ENCODE data around the gene GOLGB1.
"Not testable (repeated sequence)": the region's sequence is repeated elsewhere in the genome, so short reads cannot be mapped to it uniquely, and the experiment has no call there.

The GOLGB1 gene

DNA sequence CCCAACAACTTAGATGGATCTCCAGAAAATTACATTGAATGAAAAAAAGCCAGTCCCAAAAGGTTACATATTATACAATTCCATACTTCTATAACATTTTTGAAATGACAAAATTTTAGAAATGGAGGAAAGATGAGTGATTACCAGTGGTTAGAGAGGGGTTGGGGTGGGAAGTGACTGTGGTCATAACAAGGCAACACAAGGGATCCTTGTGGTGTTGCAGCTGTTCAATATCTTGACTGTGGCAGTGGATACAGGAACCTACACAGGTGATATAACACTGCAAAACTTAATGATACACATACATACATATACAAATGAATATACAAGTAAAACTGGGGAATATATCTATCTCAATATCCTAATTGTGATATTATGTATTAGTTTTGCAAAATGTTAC lies 9.6 kb downstream of the GOLGB1 start:
- DNase-seq = no peak

DNA sequence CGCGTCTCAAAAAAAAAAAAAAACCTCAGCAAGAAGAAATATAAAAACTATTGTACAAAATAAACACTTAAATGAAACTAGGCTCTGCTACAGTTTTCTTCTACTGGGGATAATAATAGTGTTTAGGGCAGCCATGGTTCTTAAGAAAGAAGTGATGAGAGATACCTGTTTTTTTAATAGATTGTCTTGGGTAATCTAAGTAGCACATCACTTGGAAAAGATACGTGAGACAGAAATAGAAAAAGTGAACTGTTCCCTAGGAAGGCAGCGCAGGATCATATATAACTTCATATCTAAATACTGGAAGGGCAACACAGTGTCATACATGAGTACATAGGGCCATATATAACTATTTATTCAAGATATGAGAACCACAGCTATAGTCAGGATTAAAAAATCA lies 11.9 kb downstream of the GOLGB1 start:
- DNase-seq = no peak

DNA sequence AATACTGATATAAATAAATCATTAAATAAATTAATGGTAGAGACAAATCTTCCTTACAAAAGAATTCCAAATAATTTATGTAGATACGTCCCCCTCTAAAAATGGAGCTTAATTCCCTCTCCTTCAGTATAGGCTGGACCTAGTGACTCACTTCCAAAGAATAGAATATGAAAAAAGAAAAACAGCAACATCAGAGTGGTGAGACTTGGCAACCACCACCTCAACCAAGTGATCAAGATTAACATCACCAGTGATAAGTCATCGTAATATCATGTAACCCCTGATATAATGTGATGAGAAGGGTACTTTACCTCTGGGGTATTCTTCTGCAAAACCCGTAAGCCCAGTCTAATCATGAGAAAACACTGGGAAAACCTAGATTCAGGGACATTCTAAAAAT lies 13.4 kb downstream of the GOLGB1 start:
- DNase-seq = no peak

DNA sequence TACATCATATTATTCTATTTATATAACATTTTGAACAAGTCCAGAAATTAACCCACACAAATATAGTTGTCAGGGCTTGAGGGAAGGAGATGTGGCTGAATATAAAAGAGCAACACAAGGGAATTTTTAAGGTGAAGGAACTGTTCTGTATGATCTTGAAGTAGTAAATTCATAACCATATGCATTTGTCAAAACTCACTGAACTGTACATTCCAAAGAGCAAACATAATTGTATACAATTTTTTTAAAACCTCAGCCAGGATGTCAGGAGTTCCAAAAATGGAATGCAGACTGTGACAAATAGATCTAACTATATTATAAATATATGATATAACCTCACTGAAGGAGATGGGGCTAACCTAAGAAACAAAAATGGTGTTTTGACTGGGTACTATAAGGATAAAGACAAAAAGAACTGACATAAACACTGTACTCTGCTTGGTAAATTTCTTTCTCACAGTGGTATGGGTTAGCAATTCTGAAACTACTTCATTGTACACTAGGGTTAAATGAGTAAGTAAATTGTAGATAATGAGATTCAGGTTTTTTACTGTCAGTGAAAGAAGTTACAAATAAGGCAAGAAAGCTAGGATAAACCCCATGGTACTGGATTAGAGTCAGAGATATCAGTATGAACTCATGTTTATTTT lies 14.4 kb downstream of the GOLGB1 start:
- no peak for DNase-seq

DNA sequence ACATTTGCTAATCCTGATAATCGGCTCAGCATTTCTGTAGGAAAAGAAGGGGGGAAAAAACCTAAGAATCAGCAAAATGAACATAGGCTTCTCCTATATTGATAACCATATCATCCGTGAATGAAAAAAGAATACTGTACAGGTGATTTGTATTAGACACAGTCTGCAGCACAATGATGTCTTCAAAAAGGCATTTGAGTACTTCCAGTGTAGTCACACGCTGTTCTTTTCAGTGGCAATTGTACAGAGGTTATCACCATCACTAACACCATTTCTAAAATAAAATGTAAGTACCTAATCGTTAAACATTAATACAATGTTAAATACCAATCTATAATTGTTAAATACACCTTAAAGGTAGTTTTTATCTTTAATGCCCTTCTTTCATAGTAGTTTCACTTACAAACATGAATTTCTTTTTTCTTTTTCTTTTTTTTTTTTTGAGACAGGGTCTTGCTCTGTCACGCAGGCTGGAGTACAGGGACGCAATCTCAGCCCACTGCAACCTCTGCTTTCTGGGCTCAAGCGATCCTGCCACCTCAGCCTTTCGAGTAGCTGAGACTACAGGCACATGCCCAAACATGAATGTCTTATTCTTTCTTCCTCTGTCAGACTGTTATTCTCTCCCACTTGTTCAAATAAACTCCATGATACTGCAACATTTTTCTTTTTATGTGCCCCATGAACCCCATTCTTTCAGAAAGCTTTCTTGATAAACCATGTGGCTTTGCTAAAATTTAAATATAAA lies 18.4 kb downstream of the GOLGB1 start:
- DNase-seq = no peak

DNA sequence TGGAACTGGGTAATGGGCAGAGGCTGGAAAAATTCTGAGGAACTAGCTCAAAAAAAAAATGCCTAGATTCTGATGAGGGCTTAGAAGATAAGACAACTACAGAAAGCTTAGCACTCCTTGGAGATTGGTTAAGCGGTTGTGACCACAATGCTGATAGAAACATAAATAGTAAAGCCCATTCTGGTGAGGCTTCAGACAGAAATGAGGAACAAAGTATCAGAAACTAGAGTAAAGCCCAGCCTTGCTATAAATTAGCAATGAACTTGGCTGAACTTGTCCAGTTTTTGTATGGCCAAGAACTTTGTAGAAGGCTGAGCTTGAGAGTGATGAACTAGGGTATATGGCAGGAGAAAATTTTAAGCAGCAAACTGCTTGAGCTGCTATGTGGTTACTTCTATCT lies 25.4 kb downstream of the GOLGB1 start:
- no peak for DNase-seq

DNA sequence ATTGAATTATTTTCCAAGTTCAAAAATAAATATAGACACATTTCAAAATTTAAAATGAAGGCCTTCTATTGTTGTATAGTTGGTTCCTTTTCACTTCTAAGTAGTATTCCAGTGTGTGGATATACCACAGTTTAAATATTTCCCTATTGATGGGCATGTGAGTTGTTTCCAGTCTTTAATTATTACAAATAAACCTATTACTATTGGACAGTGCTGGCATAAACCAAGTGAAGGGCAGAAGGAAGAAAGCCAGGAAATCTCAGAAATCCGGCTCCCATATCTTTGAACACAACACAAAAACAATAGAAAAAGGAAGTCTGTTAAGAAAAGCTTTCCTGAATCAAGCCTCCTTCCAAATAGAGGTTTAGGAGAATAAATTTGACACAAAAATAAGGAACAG lies 26.1 kb downstream of the GOLGB1 start:
- no peak for DNase-seq

DNA sequence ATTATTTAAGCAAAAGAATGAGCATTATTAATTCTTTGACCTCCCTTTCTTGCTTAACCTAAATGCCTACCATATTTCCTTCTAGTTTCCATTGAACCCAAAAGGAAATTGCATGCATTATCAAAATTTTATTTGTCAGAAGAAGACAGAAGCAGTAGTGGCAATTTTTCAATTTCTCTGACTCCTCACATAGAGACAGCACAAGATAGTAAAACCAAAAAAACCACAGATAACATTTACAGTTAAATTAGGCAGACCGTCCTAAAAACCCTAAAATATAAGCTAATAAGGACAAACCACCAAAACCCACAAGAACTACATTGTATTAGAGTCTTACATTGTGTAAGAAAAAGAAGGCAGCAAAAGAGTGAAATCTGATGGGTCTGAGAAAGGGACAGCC lies 27.1 kb downstream of the GOLGB1 start:
- no peak for DNase-seq

DNA sequence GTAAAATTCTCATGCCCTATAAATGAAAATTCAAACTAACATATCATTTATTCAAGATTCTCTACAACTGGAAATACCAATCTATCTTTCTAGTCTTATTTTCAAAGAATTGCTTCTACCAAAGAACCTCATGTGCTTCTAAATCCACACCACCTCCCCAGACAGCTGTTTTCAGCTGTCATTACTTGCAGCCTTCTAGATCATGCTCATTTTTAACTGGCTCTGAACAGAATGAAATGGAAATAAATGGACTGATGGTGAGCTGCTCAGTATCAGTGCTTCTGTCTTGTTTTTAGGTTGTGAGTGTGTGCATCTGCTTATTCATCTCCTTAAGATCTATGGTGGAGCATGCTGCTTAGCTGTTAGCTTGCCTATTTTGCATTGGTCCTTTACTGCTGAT lies 29.4 kb downstream of the GOLGB1 start:
- no peak for DNase-seq

DNA sequence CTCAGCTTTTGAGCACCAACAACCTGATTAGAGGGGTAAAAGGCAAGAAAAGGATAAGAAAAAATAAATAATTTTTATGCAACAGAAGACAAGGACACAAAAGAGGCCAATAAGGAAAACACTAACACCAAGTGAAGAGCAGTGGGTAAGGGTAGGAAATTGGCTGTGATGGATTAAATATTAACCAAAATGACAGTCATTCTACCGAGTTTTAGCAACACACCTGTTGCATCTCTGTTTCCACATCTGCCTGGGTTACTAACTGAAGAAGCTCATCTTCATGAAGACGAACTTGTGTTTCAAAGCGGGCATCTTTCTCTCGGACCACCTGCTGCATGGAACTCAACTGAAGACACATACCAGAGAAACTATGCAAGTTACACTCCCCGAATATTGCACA lies 30.1 kb downstream of the GOLGB1 start:
- DNase-seq = no peak

DNA sequence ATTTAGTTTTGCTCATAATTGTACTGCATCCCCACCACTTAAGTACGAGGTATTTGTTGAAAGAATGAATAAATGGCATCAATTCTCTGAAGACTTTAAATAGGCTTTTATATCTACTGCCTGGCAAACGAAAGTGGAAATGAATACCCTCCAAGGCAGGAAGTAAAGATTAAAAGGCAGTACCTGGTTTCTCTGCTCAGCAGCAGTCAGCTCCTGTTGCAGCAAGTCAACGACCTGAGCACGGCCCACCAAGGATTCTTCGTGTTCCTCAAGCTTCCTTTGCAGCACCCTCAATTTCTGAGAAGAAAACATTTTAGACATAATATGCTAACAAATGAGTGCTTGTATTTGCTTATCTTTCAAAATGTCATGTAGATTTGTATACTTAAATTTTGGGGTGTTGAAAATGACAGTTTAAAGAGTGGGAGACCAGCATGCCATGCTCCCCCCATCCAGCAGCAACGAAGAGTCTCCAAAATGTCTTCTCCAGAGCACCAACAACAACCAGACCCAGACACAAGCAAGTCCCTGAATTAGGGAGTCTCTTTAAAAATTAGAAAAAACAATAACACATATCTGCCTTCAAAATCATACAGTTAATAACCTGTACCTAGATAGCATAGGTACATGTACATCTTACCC lies 31.2 kb downstream of the GOLGB1 start:
- DNase-seq = no peak

DNA sequence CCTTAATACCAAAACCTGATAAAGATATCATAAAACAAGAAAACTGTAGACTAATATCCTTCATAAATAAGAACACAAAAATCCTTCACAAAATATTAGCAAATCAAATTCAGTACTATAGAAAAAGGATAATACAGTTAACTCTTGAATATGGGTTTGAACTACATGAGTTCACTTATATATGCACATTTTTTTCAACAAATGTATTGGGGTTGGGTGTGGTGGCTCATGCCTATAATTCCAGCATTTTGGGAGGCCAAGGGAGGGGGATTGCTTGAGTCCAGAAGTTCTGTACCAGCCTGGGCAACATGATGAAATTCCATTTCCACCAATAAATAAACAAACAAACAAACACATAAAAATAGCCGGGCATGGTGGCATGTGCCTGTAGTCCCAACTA lies 39.2 kb downstream of the GOLGB1 start:
- DNase-seq = no peak

DNA sequence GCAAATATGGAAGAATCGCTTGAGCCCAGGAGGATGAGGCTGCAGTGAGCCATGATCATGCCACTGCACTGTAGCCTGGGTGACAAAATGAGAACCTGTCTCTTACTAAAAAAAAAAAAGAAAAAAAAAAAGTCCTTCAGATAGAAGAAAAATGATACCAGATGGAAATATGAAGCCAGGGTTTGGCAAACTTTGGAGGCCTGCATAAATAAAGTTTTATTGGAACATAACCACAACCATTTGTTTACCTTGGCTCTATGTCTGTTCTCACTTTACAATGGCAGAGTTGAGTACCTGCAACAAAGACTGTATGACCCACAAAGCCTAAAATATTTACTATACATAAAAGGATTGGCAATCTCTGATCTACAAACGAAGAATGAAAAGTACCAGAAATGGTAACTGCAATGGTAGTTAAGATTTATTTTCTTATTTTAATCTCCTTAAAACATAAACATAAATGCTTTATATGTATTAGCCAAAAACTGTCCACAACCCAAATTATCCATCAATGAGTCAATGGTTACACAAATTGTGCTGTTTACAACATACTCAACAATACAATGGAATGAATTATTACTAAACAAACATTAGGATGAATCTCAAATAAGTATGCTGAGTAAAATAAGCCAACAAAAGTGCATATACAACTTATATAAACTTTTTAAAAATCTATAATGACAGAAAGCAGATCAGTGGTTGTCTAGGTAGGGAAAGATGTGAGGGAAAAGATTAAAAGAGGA lies 41.8 kb downstream of the GOLGB1 start:
- DNase-seq = no peak

DNA sequence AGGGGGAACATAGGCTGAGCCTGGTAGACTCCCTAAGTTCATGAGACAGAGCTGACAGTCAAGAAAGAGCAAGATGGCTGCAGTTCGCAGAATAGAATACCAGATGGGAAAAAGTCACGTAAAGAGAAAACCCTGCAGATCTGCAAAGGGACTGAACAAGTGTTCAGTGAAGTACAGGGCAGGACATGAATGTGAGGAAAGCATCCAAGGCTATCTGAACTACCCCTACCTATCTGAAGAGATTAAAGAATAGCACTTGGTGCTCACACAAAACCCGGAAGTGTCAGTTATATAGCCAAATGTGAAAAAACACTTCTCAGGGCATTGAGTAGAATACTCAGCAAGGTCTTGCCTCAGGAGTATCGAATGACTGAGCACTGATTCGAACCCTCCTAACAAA lies 44.0 kb downstream of the GOLGB1 start:
- no peak for DNase-seq

DNA sequence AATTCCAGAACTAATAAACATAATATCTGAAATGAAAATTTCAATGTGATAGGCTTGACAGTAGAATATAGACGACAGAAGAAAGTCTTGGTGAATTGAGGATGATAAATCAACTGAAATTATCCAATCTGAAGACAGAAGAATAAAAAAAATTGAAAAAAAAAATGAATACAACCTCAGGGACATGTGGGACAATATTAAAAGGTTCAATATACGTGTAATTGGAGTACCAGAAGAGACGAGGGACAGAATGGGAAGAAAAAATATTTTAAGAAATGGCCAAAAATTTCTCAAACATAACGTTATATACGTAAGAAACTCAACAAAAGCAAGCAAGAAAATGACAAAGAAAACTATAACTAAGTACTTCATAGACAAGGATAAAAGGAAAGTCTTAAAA lies 45.6 kb downstream of the GOLGB1 start:
- no peak for DNase-seq

DNA sequence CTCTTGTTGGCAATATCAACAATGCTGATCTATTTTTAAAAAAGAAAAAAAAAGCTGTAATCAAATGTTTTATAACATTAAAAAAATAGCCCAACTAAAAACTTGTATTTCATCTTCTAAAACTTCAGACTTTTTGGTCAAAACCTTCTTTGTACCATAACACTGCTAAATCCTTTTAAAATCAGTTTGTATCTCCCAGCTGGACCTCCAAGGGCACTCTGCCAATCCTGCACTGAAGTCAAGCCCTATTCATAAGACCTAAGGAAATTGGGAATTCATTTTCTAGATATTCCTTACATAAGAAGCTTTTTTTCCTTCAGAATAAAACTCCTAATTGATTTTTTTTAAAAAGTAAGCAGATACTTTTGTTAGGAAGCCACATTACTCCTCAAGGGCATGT lies 50.6 kb downstream of the GOLGB1 start:
- no peak for DNase-seq

DNA sequence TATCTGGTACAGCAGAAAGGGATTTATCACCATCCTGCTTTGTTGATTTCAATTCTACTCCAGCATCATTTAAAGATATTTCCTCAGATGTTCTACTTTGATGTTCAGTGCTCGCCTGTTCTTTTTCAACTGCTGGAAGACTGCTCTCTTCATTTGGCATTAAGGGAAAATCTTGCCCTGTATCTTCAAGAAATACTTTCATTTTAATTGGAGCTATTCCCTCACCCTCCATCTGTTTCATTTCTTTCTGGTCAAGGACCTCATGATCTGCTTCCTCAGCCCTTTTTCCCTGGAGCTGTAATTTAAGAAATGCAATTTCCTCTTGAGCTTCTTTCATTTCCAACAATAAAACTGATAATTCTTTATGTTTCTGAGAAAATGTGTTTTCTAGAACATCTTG lies 51.1 kb downstream of the GOLGB1 start:
- no peak for DNase-seq

DNA sequence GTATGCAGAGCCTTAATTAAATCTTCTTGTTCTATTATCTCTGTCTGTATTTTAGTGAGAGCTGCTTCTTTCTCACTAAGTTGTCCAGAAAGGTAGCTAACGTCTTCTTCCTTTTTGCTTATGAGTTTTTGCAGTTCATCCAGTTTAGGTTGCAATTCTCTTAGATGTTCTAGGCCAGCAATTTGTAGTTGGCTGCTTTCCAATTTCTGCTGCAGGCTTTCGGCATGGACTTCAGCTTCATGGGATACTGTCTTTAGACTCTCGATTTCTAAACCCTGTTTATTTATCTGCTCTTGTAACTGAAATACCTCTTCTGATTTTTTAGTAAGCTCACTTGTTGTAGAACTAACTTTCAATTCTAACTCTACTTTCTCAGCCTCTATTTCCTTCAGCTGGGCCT lies 53.4 kb downstream of the GOLGB1 start:
- no peak for DNase-seq

DNA sequence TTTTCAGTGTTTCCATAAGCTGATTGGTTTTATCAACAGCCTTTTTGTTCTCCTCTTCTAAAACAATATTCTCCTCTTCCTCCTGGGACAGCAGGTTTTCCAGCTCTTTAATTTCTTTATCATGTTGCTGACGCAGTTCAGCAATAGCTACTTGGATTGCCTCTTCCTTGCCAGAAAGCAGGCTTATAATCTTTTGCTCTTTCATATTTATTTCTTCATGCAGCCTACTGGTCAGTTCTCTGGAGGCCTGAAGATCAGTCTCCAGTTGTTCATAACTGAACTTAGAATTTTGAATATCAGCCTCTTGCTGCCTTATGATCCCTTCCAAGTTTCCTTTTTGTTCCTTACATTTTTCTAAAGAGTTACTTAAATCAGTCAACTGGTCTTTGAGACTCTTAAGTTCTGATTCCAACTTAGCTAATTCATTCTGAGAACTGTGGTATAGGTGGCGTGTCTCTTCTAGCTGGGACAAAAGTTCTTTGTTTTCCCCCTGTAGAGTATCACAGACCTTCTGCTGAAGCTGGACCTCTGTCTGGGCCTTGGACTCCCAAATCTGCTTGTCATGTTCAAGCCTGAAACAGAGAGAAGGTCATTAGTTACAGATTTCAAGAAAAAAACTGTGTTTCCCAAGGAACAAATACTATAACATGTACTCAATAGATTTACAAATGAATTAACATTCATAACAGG lies 57.4 kb downstream of the GOLGB1 start:
- DNase-seq = no peak

DNA sequence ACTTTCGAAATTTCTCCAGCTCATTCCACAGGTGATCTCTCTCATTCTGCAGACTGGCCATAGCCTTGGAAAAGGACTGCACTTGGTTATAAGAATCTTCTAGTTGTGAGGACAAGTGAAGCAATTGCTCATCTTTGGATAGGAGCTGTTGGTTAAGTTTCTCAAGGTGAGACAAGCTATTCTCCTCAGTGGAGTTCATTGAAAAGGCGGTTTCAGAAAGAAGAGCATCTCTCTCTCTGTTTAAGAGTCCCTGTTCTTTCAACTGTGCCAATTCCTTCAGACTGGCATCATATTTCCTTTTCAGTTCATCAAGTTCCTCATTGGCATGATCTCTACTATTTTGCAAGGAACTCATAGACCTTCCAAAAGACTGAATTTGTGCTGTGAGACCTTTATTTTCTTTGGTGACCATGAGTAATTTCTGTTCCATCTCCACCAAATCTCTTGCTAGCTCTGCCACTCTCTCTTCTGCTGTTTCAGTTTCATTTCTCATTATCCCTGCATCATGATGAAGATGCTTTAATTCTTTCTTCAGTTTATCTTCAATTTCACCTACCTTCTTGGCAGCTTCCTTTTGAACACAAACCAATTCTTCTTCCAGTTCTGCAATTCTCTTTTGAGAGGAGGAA lies 58.6 kb downstream of the GOLGB1 start:
- no peak for DNase-seq

DNA sequence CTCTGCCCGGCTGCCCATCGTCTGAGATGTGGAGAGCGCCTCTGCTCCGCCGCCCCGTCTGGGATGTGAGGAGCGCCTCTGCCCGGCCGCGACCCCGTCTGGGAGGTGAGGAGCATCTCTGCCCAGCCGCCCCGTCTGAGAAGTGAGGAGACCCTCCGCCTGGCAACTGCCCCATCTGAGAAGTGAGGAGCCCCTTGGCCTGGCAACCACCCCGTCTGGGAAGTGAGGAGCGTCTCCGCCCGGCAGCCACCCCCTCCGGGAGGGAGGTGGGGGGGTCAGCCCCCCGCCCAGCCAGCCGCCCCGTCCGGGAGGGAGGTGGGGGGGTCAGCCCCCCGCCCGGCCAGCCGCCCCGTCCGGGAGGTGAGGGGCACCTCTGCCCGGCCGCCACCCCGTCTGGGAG lies 60.8 kb downstream of the GOLGB1 start:
- DNase-seq = not testable (repeated sequence)

DNA sequence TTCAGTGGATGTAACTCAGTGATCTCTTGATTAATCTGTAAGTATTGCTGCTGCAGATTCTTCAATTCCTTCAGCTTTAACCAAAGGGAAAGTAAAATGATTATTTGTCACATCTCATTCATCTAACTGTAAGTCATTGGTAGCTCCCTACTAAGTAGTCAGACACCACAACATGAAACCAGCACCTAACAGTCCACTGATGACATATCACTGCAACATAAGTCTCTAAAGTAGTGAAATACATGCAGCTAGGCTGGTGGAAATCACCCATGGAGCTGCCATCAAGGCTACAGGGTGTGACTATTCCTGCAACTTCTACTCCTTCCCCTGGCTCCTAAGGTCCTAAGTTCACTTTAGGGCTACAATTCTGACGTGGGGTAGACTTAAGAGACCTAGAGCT lies 67.7 kb downstream of the GOLGB1 start:
- DNase-seq = no peak

DNA sequence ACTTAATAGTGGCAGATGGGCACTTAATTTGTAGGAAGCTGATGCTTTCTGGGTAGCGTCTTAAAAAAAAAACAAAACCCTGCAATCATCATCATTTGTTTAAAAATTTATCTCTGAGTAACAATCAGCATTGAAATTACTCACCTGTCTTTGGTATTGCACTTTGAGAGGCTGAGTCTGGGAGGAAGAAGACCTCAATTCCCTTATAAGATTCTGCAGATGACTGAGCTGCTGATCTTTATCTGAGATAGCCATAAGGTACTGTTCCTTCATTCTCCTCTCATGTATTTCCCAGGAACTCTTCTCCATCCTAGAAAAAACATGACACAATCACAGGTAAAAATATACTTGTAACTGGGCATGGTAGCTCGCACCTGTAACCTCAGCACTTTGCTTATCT lies 72.4 kb downstream of the GOLGB1 start:
- peak; percentile 86 for DNase-seq

All from NCI-H524 treated with DMSO at 0.1 percent for 48 hours (cell line).